Fibroblast of the conjunctiva (primary cell): Measurements from ENCODE around the gene CALML3.

Source experiments
- DNase-seq: peaks from one replicate; pipeline ENCODE4 v3.0.0-alpha.2; 2010; ENCODE audit warnings: low read depth

Gene CALML3

GRCh38 chr10:5527332-5528200, 2.8 kb downstream of the CALML3 start:
- DNase-seq = no peak

GRCh38 chr10:5528989-5529701, 4.4 kb downstream of the CALML3 start:
- DNase-seq = no peak

GRCh38 chr10:5529702-5530411, 5.1 kb downstream of the CALML3 start:
- DNase-seq = no peak

GRCh38 chr10:5530412-5530806, 5.6 kb downstream of the CALML3 start:
- no peak for DNase-seq

- DNase-seq = no peak
Observed at GRCh38 chr10:5530846-5531557, 6.2 kb downstream of the CALML3 start.

- DNase-seq = no peak
Observed at GRCh38 chr10:5531558-5532306, 7.0 kb downstream of the CALML3 start.

GRCh38 chr10:5532307-5532605, 7.5 kb downstream of the CALML3 start:
- DNase-seq = no peak

GRCh38 chr10:5532618-5533097, 7.9 kb downstream of the CALML3 start:
- no peak for DNase-seq

GRCh38 chr10:5533098-5533731, 8.5 kb downstream of the CALML3 start:
- no peak for DNase-seq

- DNase-seq = no peak
Observed at GRCh38 chr10:5534051-5534821, 9.5 kb downstream of the CALML3 start.

- DNase-seq = peak; percentile 84
Observed at GRCh38 chr10:5534880-5535856, 10.4 kb downstream of the CALML3 start.

GRCh38 chr10:5536486-5537081, 11.8 kb downstream of the CALML3 start:
- no peak for DNase-seq

GRCh38 chr10:5537684-5538083, 12.9 kb downstream of the CALML3 start:
- DNase-seq = no peak

- no peak for DNase-seq
Observed at GRCh38 chr10:5538446-5538845, 13.7 kb downstream of the CALML3 start.

GRCh38 chr10:5538892-5539651, 14.3 kb downstream of the CALML3 start:
- DNase-seq = no peak

- no peak for DNase-seq
Observed at GRCh38 chr10:5540080-5540479, 15.3 kb downstream of the CALML3 start.

- no peak for DNase-seq
Observed at GRCh38 chr10:5540891-5541290, 16.1 kb downstream of the CALML3 start.

- DNase-seq = no peak
Observed at GRCh38 chr10:5542100-5542499, 17.3 kb downstream of the CALML3 start.
